Activated naive CD4-positive, alpha-beta T cell treated with anti-CD3 and anti-CD28 coated beads, Interleukin-2, amount 50 U/mL, for 72 hours (primary cell): ENCODE measurements around the gene NCKAP1. TPM values are rescaled to one million over a fixed set of nuclear protein-coding genes. Genes with fewer than 3 reads are reported as not detected.
"Not testable (repeated sequence)": the region's sequence is repeated elsewhere in the genome, so short reads cannot be mapped to it uniquely, and the experiment has no call there.

Source experiments
- ATAC-seq, 2 donors: fragments of 150-1000 bp; cut with Tn5 transposase; 2 replicates each; pipeline ENCODE4 v1.10.0; 2021; ENCODE audit warnings: mild to moderate bottlenecking in 2 of 2, moderate library complexity in 2 of 2
- DNase-seq, 2 donors: peaks; one replicate each; pipeline ENCODE4 v3.0.0; 2021 to 2022; ENCODE audit warnings: low spot score in 2 of 2
- H3K27ac Mint-ChIP-seq, 2 donors: one replicate each; pipeline ENCODE4 v1.8.0; 2022; ENCODE audit warnings: mild to moderate bottlenecking in 2 of 2, mixed read lengths in 2 of 2
- H3K36me3 Mint-ChIP-seq, 2 donors: one replicate each; pipeline ENCODE4 v1.8.0; 2022; ENCODE audit warnings: mixed read lengths in 2 of 2
- H3K9me3 Mint-ChIP-seq, 2 donors: one replicate each; pipeline ENCODE4 v1.8.0; 2022; ENCODE audit warnings: mixed read lengths in 2 of 2
- total RNA-seq, 2 donors: library from RNA; stranded (reverse); gene quantifications; one replicate each; pipeline ENCODE4 v1.2.3, GENCODE V29; 2022

The NCKAP1 gene
- total RNA-seq, 2 donors from 2014 or later, result 6.8 to 13.2 TPM

DNA sequence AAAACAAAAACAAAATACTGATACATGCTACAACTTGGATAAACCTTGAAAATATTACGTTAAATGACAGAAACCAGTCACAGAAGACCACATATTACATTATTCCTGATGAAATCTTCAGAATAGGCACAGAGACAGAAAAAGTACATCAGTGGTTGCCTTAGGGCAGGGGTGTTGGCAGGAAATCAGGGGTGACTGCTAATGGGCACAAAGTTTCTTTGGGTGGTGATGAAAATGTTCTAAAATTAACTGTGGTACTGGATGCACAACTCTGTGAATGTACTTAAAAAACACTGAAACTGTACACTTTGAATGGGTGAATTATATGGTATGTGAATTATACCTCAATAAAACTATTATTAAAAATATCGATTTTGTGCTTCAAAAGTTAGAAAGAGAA is 16.6 kb downstream of the NCKAP1 start:
- Mint-ChIP-seq H3K27ac (no peak overlapping the region), H3K9me3 (no peaks in the 10 kb centered on the region), H3K36me3 (no peaks in the 10 kb centered on the region)
- ATAC-seq (no peak), DNase-seq (no peak)

DNA sequence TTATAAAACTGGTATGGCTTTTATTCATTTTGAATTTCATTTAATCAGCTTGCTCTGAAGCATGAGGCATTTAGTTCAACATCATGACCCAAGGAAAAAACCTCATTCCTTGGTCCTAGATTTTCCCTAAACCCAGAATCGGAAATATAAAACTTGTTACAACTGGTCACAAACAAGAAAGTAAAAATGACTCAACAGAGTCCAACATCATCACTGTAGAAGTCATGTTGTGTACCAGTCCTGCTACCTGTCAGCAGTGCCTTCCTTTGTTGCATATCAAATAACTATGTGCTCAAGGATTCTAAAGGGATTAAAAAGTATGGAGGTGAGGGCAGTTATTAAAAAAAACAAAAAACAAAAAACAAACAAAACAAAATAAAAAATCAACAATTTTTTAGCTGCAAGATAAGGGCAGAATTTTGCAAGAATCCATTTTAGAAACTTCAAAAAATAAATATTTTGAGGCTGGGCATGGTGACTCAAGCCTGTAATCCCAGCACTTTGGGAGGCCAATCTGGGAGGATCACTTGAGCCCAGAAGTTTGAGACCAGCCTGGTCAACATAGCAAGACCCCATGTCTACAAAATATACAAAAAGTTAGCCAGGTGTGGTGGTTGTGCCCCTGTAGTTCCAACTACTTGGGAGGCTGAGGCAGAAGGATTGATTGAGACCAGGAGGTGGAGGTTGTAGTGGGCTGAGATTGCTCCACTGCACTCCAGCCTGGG is 18.4 kb downstream of the NCKAP1 start:
- ATAC-seq (no peak), DNase-seq (no peak)
- no peaks in the 10 kb centered on the region for H3K9me3 Mint-ChIP-seq
- no peaks in the 10 kb centered on the region for H3K36me3 Mint-ChIP-seq
- H3K27ac Mint-ChIP-seq, result no peak overlapping the region

DNA sequence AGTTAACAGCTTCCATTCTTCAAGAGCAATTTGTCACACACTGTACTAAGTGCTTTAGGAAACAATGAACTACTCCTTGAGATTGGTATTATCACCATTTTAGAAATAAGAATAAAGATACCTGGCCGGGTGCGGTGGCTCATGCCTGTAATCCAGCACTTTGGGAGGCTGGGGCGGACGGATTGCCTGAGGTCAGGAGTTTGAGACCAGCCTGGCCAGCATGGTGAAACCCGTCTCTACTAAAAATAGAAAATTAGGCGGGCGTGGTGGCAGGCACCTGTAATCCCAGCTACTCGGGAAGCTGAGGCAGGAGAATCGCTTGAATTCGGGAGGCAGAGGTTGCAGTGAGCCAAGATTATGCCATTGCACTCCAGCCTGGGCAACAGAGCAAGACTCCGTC is 20.4 kb downstream of the NCKAP1 start:
- not testable (repeated sequence) for ATAC-seq, H3K27ac Mint-ChIP-seq

DNA sequence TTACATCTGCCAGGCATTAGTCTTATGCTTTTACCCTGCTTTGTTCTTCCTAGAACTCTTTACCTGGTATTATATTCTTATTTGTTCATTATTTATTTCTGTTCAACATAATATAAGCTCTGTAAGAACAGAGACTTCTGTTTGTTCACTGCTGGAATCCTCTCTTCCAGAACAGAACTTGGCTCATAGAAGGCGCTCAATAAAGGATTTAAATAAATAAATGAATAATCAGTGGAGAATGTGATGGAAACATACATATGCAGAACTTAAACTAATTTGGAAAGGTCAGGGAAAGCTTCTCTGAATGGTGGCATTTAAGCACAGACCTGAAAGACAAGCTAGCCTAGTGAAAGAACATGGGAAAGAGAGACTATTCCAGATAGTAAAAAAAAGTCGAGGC is 24.3 kb downstream of the NCKAP1 start:
- ATAC-seq (no peak), DNase-seq (no peak)
- H3K9me3 Mint-ChIP-seq, result no peaks in the 10 kb centered on the region

More for the DNA sequence above, 20.4 kb downstream of the NCKAP1 start:
- not testable (repeated sequence) for H3K36me3 Mint-ChIP-seq, H3K9me3 Mint-ChIP-seq, DNase-seq

DNA sequence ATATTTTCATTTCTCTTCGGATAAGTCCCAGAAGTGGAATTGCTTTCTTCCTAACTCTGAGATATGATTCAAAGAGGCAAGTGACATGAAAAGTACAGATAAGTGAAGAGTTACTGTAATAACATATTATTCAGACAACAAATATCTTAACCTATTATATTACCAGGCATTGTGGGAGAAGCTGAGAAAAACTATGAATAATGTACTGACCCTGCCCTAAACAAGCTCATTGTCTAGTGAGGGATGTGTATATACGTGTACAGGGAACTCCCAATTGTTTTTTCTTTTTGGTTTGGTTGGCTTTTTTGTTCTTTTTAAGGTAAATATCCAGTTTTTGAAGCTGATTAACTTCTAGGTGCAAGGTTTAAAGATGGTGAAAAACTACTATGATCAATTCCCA is 26.5 kb downstream of the NCKAP1 start:
- Mint-ChIP-seq H3K9me3 (no peaks in the 10 kb centered on the region), H3K27ac (no peak overlapping the region), H3K36me3 (no peaks in the 10 kb centered on the region)
- DNase-seq (no peak), ATAC-seq (no peak)

More for the DNA sequence above, 24.3 kb downstream of the NCKAP1 start:
- H3K27ac Mint-ChIP-seq, result no peak overlapping the region
- H3K36me3 Mint-ChIP-seq, result no peaks in the 10 kb centered on the region

DNA sequence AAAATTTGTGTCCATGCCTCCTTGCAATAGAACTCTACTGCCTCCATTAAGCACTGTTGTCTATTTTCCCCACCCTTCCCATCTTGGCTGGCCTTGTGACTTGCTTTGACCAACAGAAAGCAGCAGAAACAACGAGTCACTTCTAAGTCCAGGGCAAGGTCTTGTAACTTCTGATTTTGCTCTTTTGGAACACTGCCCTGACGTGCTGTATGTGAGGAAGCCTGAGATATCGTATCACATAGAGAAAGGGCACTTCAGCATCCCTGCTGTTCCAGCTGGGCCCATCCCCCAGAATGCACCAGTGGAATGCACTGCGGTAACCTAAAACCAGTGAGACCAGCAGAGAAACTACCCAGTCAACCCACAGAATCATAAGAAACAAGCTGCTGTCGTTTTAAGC is 28.1 kb downstream of the NCKAP1 start:
- ATAC-seq, result no peak
- no peak overlapping the region for H3K27ac Mint-ChIP-seq
- DNase-seq, result no peak
- no peaks in the 10 kb centered on the region for H3K9me3 Mint-ChIP-seq
- no peaks in the 10 kb centered on the region for H3K36me3 Mint-ChIP-seq

DNA sequence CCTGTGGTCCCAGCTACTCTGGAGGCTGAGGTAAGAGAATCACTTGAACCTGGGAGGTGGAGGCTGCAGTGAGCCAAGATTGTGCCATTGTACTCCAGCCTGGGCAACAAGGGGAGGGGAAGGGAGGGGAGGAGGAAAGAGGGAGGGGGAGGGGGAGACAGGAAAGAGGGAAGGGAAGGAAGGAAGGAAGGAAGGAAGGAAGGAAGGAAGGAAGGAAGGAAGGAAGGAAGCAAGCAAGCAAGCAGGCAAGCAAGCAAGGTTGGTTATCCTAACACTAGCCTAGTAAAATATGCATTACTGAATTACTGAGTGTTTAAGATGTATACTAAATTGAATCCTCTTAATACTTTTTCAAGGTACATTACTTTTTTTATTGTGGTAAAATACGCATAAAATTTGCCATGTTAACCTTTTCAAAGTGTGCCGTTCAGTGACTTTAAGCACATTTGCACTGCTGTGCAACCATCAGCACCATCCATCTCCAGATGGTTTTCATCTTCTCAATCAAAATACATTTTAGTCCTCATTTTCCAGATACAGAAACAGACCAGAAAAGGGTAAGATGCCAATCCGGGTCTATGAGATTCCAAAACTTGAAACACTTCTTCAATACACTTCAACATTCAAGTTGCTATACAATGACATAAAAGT is 28.9 kb downstream of the NCKAP1 start:
- no peaks in the 10 kb centered on the region for H3K9me3 Mint-ChIP-seq
- ATAC-seq, result no peak
- H3K27ac Mint-ChIP-seq, result no peak overlapping the region
- no peak for DNase-seq
- H3K36me3 Mint-ChIP-seq, result no peaks in the 10 kb centered on the region

DNA sequence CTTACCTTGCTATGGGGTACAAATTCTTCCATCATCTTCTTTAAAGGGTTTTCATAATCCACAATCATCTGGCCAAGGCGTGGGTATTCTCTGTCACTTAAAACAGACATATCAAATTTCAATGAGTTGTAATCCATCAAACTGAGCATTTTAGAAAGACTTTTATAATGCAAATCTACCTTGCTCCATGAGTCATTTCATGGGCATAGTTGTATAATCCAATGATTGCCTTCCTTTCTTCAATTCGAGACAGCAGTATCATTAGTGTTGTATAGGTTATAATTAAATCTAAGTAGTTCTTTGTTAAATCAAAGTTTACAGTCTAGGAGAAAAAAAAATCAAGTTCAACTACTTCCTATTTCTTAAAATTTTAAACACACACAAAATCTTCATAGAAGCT is 36.3 kb downstream of the NCKAP1 start:
- H3K27ac Mint-ChIP-seq, result no peak overlapping the region
- H3K36me3 Mint-ChIP-seq, result peaks cover 0 to 10% of the 10 kb centered on the region in 2 donors
- no peak for DNase-seq
- no peaks in the 10 kb centered on the region for H3K9me3 Mint-ChIP-seq
- no peak for ATAC-seq

DNA sequence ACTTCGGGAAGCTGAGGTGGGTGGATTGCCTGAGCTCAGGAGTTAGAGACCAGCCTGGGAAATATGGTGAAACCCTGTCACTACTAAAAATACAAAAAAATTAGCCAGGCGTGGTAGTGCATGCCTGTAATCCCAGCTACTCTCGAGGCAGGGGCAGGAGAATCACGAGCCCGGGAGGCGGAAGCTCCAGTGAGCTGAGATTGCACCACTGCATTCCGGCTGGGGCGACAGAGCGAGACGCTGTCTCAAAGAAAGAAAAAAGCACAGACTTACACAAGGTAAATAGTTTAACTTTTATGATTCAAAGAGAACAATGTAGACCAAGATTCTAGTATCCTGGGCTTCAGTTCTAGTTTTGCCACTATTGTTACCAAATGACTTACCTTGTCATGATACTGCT is 37.4 kb downstream of the NCKAP1 start:
- ATAC-seq (no peak), DNase-seq (no peak)
- H3K27ac Mint-ChIP-seq, result no peak overlapping the region
- no peaks in the 10 kb centered on the region for H3K9me3 Mint-ChIP-seq
- H3K36me3 Mint-ChIP-seq, result peaks cover 0 to 10% of the 10 kb centered on the region in 2 donors

DNA sequence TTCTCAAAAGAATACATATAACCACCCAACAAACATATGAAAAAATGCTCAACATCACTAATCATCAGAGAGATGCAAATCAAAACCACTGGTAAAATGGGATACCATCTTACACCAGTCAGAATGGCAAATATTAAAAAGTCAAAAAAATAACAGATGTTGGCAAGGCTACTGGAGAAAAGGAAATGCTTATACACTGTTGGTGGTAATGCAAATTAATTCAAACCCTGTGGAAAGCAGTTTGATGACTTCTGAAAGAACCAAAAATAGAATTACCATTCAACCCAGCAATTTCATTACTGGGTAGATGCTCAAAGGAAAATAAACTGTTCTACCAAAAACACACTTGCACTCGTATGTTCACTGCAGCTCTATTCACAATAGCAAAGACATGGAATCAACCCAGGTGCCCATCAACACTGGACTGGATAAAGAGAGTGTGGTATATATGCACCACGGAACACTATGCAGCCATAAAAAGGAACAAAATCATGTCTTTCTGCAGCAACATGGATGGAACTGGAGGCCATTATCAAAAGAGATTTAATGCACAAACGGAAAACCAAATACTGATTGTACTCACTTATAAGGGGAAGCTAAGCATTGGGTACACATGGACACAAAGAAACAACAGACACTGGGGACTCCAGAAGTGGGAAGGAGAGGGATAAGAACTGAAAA is 38.8 kb downstream of the NCKAP1 start:
- ATAC-seq, result no peak
- no peak overlapping the region for H3K27ac Mint-ChIP-seq
- no peak for DNase-seq
- H3K36me3 Mint-ChIP-seq, result peaks cover 0 to 10% of the 10 kb centered on the region in 2 donors
- no peaks in the 10 kb centered on the region for H3K9me3 Mint-ChIP-seq

DNA sequence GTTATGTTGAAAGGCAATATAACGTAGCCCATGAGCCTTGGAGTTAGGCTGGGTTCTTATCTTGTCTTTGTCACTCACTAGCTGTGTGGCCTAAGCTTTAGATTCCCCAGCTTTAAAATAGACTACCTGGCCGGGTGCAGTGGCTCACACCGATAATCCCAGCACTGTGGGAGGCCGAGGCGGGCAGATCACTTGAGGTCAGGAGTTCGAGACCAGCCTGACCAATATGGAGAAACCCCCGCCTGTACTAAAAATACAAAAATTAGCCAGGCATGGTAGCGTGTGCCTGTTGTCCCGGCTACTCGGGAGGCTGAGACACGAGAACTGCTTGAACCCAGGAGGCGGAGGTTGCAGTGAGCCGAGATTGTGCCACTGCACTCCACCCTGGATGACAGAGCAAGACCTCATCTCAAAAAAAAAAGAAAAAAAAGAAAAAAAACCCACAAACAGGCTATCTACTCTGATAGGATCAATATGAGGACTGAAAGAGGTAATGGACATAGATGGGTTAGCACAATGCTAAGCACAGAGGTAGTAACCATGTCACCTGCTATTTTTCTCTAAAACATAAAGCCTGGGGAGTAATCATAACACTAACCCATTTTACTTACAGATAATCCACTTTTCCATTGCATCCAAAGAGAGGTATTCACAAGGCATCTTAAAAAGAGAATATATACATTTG is 43.9 kb downstream of the NCKAP1 start:
- peaks cover 0 to 10% of the 10 kb centered on the region in 2 donors for H3K36me3 Mint-ChIP-seq
- ATAC-seq (no peak), DNase-seq (no peak)
- no peaks in the 10 kb centered on the region for H3K9me3 Mint-ChIP-seq
- no peak overlapping the region for H3K27ac Mint-ChIP-seq

DNA sequence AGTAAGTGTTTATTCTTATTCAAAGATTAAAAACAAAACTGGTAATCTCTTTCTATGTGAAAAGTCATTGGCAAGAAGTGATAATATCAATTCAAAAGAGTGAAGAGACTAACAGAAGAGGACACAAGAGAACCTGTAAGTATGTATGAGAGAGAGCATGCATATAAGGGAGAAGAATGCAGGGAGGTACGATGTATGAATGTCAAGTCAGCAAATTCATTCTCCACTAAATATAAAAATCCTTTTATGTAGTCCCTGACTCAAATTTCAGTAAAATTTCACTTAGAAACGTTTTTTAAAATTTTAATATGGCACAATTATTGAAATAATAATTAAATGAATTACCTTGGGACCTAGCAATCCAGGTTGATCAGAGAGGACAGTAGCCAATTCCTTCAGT is 55.3 kb downstream of the NCKAP1 start:
- Mint-ChIP-seq H3K27ac (no peak overlapping the region), H3K36me3 (no peaks in the 10 kb centered on the region), H3K9me3 (no peaks in the 10 kb centered on the region)
- no peak for DNase-seq
- no peak for ATAC-seq

DNA sequence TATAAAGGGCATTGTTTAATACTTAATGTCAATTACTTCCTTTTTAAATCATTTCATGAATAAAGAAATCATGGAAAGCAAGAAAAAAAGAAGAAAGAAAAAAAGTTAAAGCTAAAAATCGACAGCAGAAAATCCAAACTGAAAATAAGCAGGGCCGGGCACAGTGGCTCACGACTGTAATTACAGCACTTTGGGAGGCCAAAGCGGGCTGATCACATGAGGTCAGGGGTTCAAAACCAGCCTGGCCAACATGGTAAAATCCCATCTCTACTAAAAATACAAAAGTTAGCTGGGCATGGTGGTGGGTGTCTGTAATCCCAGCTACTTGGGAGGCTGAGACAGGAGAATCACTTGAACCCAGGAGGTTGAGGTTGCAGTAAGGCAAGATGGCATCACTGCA is 56.8 kb downstream of the NCKAP1 start:
- DNase-seq, H3K9me3 Mint-ChIP-seq, H3K27ac Mint-ChIP-seq, H3K36me3 Mint-ChIP-seq, ATAC-seq: not testable (repeated sequence)

DNA sequence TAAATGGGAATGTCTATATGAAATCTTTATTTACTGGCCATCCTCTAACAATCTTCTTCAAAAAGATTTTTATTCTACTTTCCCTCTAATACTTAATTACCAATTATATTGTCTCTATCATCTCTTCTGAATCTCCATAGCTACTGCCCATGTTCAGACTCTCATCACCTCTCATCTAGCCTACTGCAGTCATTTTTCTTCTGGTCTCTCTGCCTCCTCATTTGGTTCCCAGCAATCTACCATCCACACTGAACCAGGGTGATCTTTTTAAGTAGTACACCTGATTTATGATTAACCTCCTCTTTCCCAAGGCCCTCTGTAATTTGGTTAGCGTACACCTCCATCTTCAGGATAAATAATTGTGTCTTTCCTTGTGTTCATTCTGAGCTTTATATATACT is 57.6 kb downstream of the NCKAP1 start:
- no peaks in the 10 kb centered on the region for H3K9me3 Mint-ChIP-seq
- no peak for ATAC-seq
- no peaks in the 10 kb centered on the region for H3K36me3 Mint-ChIP-seq
- H3K27ac Mint-ChIP-seq, result no peak overlapping the region
- DNase-seq, result no peak

DNA sequence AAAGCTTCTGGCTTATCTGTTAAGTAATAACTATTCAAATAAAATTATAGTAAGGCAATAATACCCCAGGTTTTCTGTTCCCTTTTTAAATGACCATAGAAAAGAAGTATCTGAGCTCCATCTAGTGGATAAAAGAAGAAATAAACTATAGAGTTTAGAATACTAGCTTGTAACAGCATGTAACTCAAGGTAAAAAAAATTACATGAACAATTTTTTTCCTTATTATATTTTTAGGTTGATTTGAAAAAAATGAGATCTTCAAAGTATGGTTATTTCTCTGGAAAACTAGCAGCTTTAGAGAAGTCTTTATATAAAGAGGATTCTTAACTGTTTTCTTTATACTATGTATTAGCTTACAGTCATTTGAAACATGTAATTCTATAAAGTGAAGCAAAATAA is 58.1 kb downstream of the NCKAP1 start:
- H3K27ac Mint-ChIP-seq, result no peak overlapping the region
- DNase-seq (no peak), ATAC-seq (peak in 1 of 2 donors; percentile 30)
- no peaks in the 10 kb centered on the region for H3K36me3 Mint-ChIP-seq
- no peaks in the 10 kb centered on the region for H3K9me3 Mint-ChIP-seq

DNA sequence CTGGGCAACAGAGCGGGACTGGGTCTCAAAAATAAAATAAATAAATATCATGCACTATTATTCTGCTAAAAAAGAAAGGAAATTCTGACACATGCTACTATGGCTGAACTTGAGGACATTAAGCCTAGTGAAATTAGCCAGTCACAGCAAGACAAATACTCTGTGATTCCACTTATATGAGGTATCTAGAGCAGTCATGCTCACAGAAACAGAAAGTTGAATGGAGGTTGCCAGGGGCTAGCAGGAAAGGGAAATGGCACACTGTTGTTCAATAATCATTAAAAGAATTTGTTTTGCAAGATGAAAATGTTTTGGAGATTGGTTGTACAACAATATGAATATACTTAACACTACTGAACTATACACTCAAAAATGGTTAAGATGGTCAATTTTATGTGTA is 60.8 kb downstream of the NCKAP1 start:
- Mint-ChIP-seq H3K27ac (no peak overlapping the region), H3K9me3 (no peaks in the 10 kb centered on the region), H3K36me3 (peaks cover 0 to under 1% of the 10 kb centered on the region in 2 donors)
- no peak for ATAC-seq
- DNase-seq, result no peak
